ENCODE data around the gene OR1S1.

Gene OR1S1

DNA sequence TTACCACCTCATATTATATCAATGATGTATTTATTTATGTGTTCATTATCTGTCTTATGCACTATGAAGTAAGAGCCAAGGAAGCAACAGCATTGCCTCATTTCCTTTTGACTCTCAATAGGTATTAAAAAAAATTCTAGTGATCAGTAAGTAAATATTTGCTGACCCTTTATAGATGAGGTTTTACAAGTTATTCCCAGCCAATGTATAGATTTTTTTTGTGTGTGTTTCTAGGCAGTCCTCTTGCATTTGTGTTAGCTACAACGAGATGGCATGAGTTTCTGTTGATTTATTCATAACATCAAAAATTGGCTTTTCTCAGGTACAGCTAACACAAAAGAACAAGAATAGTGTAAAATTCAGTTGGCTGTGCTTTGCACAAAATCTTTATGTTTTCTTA is 13.2 kb upstream of the OR1S1 start:
- Histone ChIP-seq H3K27me3 (replicated peaks) (no peaks in the 10 kb centered on the region), H3K4me3 (ENCODE audit: low read depth, low read length) (no peak overlapping the region), H3K36me3 (replicated peaks) (no peaks in the 10 kb centered on the region), H3K27ac (no peak overlapping the region)
- DNase-seq = no peak
- no peak for TF ChIP-seq CTCF (IDR thresholded peaks at IDR 0.05; ENCODE audit: low read depth, low read length, missing control alignments)
- in situ Hi-C loops (cut with HindIII; ENCODE audit: low pct_ligation_motif_present, low sequenced_read_pairs) = no loop called here

DNA sequence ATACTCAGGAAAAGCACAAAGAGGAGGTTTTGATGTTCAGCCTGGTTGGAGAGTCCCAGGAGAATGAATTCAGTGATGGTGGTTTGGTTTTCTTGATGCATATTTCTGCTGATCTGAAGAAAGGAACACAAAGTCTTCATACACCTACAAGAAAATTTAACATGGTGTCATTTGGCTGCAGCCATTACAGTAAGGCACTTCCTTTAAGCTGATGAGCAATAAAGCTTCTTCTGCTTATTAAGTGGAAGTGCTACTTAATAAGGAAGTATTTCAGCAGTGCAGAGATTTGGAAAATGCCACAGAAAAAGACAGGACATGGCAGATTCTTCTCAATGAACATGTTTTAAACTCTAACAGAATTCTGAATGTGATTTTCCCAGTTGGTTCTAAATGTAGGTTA is 8.5 kb upstream of the OR1S1 start, which contains the start of gene OR1S2:
TSS of gene OR1S2 (minus strand) at position 101 of the 400 bp plus-strand sequence. CDS start at position 101, 0 bp downstream.
- H3K36me3 ChIP-seq (replicated peaks) = no peaks in the 10 kb centered on the region
- no peak for TF ChIP-seq CTCF (IDR thresholded peaks at IDR 0.05; ENCODE audit: low read depth, low read length, missing control alignments)
- DNase-seq = no peak
- in situ Hi-C loops (cut with HindIII; ENCODE audit: low pct_ligation_motif_present, low sequenced_read_pairs) = no loop called here
- no peaks in the 10 kb centered on the region for H3K27me3 ChIP-seq (replicated peaks)
- H3K4me3 ChIP-seq (ENCODE audit: low read depth, low read length) = no peak within 1 kb of the TSS
- H3K27ac ChIP-seq = no peak within 1 kb of the TSS

- in situ Hi-C loops (cut with HindIII; ENCODE audit: low pct_ligation_motif_present, low sequenced_read_pairs) = no loop called here
- no peaks in the 10 kb centered on the region for H3K27me3 ChIP-seq (replicated peaks)
- no peak overlapping the region for H3K27ac ChIP-seq
- H3K36me3 ChIP-seq (replicated peaks) = no peaks in the 10 kb centered on the region
- TF ChIP-seq CTCF (IDR thresholded peaks at IDR 0.05; ENCODE audit: low read depth, low read length, missing control alignments) = no peak
- DNase-seq = no peak
- no peak overlapping the region for H3K4me3 ChIP-seq (ENCODE audit: low read depth, low read length)
Measured at GRCh38 chr11:58216476-58216875, 4.0 kb downstream of the OR1S1 start.

GRCh38 chr11:58222721-58223120 is 10.2 kb downstream of the OR1S1 start:
- no peak overlapping the region for H3K4me3 ChIP-seq (ENCODE audit: low read depth, low read length)
- TF ChIP-seq CTCF (IDR thresholded peaks at IDR 0.05; ENCODE audit: low read depth, low read length, missing control alignments) = no peak
- H3K36me3 ChIP-seq (replicated peaks) = no peaks in the 10 kb centered on the region
- H3K27me3 ChIP-seq (replicated peaks) = no peaks in the 10 kb centered on the region
- H3K27ac ChIP-seq = no peak overlapping the region
- DNase-seq = no peak
- in situ Hi-C loops (cut with HindIII; ENCODE audit: low pct_ligation_motif_present, low sequenced_read_pairs) = no loop called here

DNA sequence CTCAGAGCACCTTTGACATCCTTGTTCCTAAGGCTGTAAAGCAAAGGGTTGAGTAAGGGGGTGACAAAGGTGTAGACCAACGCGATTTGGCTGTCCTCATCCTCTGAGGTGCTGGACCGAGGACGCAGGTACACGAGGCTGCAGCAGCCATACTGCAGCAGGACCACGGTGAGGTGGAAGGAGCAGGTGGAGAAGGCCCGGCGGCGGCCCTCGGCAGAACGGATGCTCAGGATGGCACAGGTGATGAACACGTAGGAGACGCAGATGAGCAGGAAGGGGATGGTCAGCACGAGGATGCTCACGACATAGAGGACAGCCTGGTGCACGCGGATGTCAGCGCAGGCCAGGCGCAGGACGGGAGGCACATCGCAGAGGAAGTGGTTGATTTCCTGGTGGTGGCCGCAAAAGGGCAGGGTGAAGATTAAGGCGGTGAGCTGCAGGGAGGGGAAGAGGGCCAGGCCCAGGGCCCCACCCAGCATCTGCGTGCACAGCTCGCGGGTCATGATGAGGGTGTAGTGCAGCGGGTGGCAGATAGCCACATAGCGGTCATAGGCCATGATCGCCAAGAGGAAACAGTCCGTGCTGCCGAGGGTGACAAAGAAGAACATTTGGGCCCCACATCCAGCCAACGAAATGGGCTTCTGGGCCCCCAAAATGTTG is 15.6 kb downstream of the OR1S1 start:
- in situ Hi-C loops (cut with HindIII; ENCODE audit: low pct_ligation_motif_present, low sequenced_read_pairs) = no loop called here
- H3K4me3 ChIP-seq (ENCODE audit: low read depth, low read length) = no peak overlapping the region
- H3K36me3 ChIP-seq (replicated peaks) = no peaks in the 10 kb centered on the region
- no peak for DNase-seq
- H3K27ac ChIP-seq = no peak overlapping the region
- H3K27me3 ChIP-seq (replicated peaks) = no peaks in the 10 kb centered on the region
- no peak for TF ChIP-seq CTCF (IDR thresholded peaks at IDR 0.05; ENCODE audit: low read depth, low read length, missing control alignments)

DNA sequence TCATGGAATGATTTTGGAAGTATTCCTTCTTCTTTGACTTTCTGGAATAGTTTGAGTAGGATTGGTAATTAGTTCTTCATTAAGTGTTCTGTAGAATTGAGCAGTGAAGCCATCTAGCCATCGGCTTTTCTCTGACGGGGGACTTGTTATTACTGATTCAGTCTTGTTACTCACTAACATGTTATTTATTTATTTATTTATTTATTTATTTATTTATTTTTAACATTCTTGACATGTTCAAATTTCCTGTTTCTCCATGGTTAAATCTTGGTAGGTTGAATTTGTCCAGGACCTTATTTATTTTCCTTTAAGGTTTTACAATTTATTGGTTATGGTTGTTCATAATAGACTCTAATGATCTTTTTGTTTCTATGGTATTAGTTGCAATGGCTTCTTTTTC is 31.4 kb downstream of the OR1S1 start:
- no peak overlapping the region for H3K4me3 ChIP-seq (ENCODE audit: low read depth, low read length)
- H3K36me3 ChIP-seq (replicated peaks) = no peaks in the 10 kb centered on the region
- H3K27me3 ChIP-seq (replicated peaks) = no peaks in the 10 kb centered on the region
- TF ChIP-seq CTCF (IDR thresholded peaks at IDR 0.05; ENCODE audit: low read depth, low read length, missing control alignments) = no peak
- no peak overlapping the region for H3K27ac ChIP-seq
- in situ Hi-C loops (cut with HindIII; ENCODE audit: low pct_ligation_motif_present, low sequenced_read_pairs) = no loop called here
- DNase-seq = no peak
